MCF 10A (cell line): ENCODE measurements around the gene IFNA10. TPM values are rescaled to one million over a fixed set of nuclear protein-coding genes. Genes with fewer than 3 reads are reported as not detected.

ENCODE experiments used
- total RNA-seq: library from RNA; stranded (reverse); gene quantifications from 2 replicates; pipeline ENCODE4 v1.2.3, GENCODE V29; 2022

The IFNA10 gene
- total RNA-seq, 1 experiment from 2014 or later = not detected

Other genes starting within 250 kb of the IFNA10 start
- gene HACD4, start 175.5 kb downstream of the IFNA10 start, total RNA-seq = not detected in 2 replicates
- not detected in 2 replicates for gene IFNB1, start 129.2 kb downstream of the IFNA10 start, total RNA-seq
- not detected in 2 replicates for gene IFNW1, start 65.3 kb downstream of the IFNA10 start, total RNA-seq
- not detected in 2 replicates for gene IFNA21, start 40.5 kb downstream of the IFNA10 start, total RNA-seq
- gene IFNA4, start 19.6 kb downstream of the IFNA10 start, total RNA-seq = not detected in 2 replicates
- not detected in 2 replicates for gene IFNA7, start 4.9 kb downstream of the IFNA10 start, total RNA-seq
- gene IFNA16, start 10.2 kb upstream of the IFNA10 start, total RNA-seq = not detected in 2 replicates
- gene IFNA17, start 21.1 kb upstream of the IFNA10 start, total RNA-seq = not detected in 2 replicates
- not detected in 2 replicates for gene IFNA14, start 32.9 kb upstream of the IFNA10 start, total RNA-seq
- not detected in 2 replicates for gene IFNA5, start 98.2 kb upstream of the IFNA10 start, total RNA-seq
- gene KLHL9, start 128.3 kb upstream of the IFNA10 start, total RNA-seq = 9.8 and 11.6 TPM in 2 replicates
- not detected in 2 replicates for gene IFNA6, start 143.7 kb upstream of the IFNA10 start, total RNA-seq
- gene IFNA13, start 160.9 kb upstream of the IFNA10 start, total RNA-seq = not detected in 2 replicates
- not detected in 2 replicates for gene IFNA2, start 178.3 kb upstream of the IFNA10 start, total RNA-seq
- gene IFNA8, start 202.0 kb upstream of the IFNA10 start, total RNA-seq = not detected in 2 replicates
- gene IFNA1, start 233.3 kb upstream of the IFNA10 start, total RNA-seq = not detected in 2 replicates